K562 (cell line): ENCODE measurements around the gene SFXN3. TPM values are rescaled to one million over a fixed set of nuclear protein-coding genes. Genes with fewer than 3 reads are reported as not detected.
A peak's percentile ranks its signal among the peaks of the same experiment; 100 is the strongest.

Experiments used
- CBFA2T3 ChIP-seq: fragments of 450-650 bp; IDR thresholded peaks from 2 replicates; pipeline ENCODE4 v1.6.1; 2017
- ETV5 ChIP-seq: sonication (generic); formaldehyde crosslinking; IDR thresholded peaks from 2 replicates; pipeline ENCODE4 v1.4.0; 2020; ENCODE audit warnings: low read depth, mild to moderate bottlenecking, missing genetic modification reagents
- FOXK1 ChIP-seq: sonication (generic); formaldehyde crosslinking; IDR thresholded peaks from 2 replicates; pipeline ENCODE4 v1.8.0; 2022; ENCODE audit warnings: missing genetic modification reagents, mild to moderate bottlenecking, borderline replicate concordance
- KDM1A ChIP-seq, 2 experiments: fragments of 450-650 bp; IDR thresholded peaks; 2 replicates each; pipeline ENCODE4 v1.6.1; 2016; ENCODE audit warnings: mild to moderate bottlenecking in 2 of 2
- MTA3 ChIP-seq: fragments of 450-650 bp; formaldehyde crosslinking; IDR thresholded peaks from 2 replicates; pipeline ENCODE4 v1.6.1; 2017; ENCODE audit warnings: mild to moderate bottlenecking, borderline replicate concordance
- NONO ChIP-seq, 2 experiments: fragments of 200-400 bp in 1 of 2; fragments of 450-650 bp in 1 of 2; formaldehyde crosslinking in 1 of 2; IDR thresholded peaks; 2 replicates each; pipeline ENCODE4 v1.6.1; 2017; ENCODE audit warnings: low read depth in 2 of 2, mild to moderate bottlenecking in 2 of 2, moderate library complexity in 2 of 2, low read length in 1 of 2
- polyA plus RNA-seq, 8 experiments: library from polyadenylated mRNA; depleted of rRNA in 4 of 8; stranded (reverse) in 5 of 8; unstranded in 3 of 8; fragments of >200 nt; fragmentation: Nextera tagmentation in 2 of 8; fragmentation: Illumina TruSeq in 1 of 8; extraction: Ambion mirVana in 2 of 8; extraction: Trizol in 1 of 8; gene quantifications; 2 replicates each; pipeline versions ENCODE4 v1.2.1 to v1.2.3, GENCODE V29; 2011 to 2014; ENCODE audit warnings: inconsistent platforms in 1 of 8, missing spikeins in 1 of 8
- total RNA-seq, 7 experiments: library from RNA; depleted of rRNA in 6 of 7; stranded (reverse); fragments of >200 nt in 6 of 7; fragmentation: Illumina TruSeq in 2 of 7; extraction: Trizol in 2 of 7; gene quantifications; 2 replicates each; pipeline versions ENCODE4 v1.2.1 to v1.2.3, GENCODE V29; 2011 to 2021; ENCODE audit warnings: low replicate concordance in 1 of 7
- TF ChIP-seq, protein P1 (sequence below): fragments of 250-450 bp; sonication (Bioruptor Pico); IDR thresholded peaks from 2 replicates; pipeline ENCODE4 v1.4.0; 2020
- TF ChIP-seq, protein P2 (sequence below), 2 experiments: fragments of 450-650 bp in 1 of 2; sonication (generic) in 1 of 2; formaldehyde crosslinking in 1 of 2; IDR thresholded peaks in 1 of 2; conservative IDR thresholded peaks in 1 of 2; 2 replicates each; pipeline versions ENCODE4 v1.6.1 to v1.8.1; 2016 to 2023; ENCODE audit warnings: mild to moderate bottlenecking in 2 of 2, moderate library complexity in 2 of 2, inconsistent platforms in 1 of 2, missing genetic modification reagents in 1 of 2
- TF ChIP-seq, protein P3 (sequence below): sonication (generic); formaldehyde crosslinking; IDR thresholded peaks from 2 replicates; pipeline ENCODE4 v1.8.0; 2022; ENCODE audit warnings: mild to moderate bottlenecking, low read depth, missing genetic modification reagents
- TF ChIP-seq, protein P4 (sequence below): sonication (generic); formaldehyde crosslinking; IDR thresholded peaks from 2 replicates; pipeline ENCODE4 v1.8.0; 2023; ENCODE audit warnings: mild to moderate bottlenecking, missing genetic modification reagents
- TF ChIP-seq, protein P5 (sequence below): fragments of 200-800 bp; sonication (Bioruptor generic); IDR thresholded peaks from 2 replicates; pipeline ENCODE4 v1.6.1; 2017; ENCODE audit warnings: missing genetic modification characterization, missing compliant biosample characterization

Gene SFXN3
- total and polyA plus RNA-seq, 9 of the 15 experiments (the other 6 are each of a cell fraction or from before 2014, with no cell fraction given): 0.24 to 4.6 (median 0.86) TPM

DNA sequence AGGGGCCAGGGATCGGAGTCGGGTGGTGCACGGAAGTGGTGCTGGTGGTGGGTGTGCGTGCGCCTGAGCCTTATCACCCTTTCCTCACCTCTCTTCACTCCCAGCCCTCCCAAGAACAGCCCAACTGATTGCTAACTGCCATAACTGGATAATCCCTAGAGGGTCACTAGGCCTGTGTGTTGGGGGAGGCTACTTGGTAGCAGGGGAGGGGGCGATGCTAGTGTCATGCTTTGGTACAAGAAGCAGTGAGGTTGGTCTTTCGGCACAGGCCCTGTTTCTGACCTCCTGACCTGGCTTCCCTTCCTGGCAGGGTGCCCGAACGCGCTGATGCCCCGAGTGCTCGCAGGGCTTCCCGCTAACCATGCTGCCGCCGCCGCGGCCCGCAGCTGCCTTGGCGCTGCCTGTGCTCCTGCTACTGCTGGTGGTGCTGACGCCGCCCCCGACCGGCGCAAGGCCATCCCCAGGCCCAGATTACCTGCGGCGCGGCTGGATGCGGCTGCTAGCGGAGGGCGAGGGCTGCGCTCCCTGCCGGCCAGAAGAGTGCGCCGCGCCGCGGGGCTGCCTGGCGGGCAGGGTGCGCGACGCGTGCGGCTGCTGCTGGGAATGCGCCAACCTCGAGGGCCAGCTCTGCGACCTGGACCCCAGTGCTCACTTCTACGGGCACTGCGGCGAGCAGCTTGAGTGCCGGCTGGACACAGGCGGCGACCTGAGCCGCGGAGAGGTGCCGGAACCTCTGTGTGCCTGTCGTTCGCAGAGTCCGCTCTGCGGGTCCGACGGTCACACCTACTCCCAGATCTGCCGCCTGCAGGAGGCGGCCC is 31.4 kb downstream of the SFXN3 start (continued):
- TF ChIP-seq, protein P1, sequence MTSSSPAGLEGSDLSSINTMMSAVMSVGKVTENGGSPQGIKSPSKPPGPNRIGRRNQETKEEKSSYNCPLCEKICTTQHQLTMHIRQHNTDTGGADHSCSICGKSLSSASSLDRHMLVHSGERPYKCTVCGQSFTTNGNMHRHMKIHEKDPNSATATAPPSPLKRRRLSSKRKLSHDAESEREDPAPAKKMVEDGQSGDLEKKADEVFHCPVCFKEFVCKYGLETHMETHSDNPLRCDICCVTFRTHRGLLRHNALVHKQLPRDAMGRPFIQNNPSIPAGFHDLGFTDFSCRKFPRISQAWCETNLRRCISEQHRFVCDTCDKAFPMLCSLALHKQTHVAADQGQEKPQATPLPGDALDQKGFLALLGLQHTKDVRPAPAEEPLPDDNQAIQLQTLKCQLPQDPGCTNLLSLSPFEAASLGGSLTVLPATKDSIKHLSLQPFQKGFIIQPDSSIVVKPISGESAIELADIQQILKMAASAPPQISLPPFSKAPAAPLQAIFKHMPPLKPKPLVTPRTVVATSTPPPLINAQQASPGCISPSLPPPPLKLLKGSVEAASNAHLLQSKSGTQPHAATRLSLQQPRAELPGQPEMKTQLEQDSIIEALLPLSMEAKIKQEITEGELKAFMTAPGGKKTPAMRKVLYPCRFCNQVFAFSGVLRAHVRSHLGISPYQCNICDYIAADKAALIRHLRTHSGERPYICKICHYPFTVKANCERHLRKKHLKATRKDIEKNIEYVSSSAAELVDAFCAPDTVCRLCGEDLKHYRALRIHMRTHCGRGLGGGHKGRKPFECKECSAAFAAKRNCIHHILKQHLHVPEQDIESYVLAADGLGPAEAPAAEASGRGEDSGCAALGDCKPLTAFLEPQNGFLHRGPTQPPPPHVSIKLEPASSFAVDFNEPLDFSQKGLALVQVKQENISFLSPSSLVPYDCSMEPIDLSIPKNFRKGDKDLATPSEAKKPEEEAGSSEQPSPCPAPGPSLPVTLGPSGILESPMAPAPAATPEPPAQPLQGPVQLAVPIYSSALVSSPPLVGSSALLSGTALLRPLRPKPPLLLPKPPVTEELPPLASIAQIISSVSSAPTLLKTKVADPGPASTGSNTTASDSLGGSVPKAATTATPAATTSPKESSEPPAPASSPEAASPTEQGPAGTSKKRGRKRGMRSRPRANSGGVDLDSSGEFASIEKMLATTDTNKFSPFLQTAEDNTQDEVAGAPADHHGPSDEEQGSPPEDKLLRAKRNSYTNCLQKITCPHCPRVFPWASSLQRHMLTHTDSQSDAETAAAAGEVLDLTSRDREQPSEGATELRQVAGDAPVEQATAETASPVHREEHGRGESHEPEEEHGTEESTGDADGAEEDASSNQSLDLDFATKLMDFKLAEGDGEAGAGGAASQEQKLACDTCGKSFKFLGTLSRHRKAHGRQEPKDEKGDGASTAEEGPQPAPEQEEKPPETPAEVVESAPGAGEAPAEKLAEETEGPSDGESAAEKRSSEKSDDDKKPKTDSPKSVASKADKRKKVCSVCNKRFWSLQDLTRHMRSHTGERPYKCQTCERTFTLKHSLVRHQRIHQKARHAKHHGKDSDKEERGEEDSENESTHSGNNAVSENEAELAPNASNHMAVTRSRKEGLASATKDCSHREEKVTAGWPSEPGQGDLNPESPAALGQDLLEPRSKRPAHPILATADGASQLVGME (CRISPR knock-in tag): 0 out of 2 replicates have a peak, but pooled peaks have one; percentile 20
- TF ChIP-seq MTA3 (peak; percentile 77), NONO (IDR thresholded peaks at IDR 0.05; ENCODE audit: low read depth in 2 of 2, low read length in 1 of 2) (peak; percentile 27 to 60; a peak in 2 of 4 replicates), KDM1A (IDR thresholded peaks at IDR 0.05) (peak in 1 of 2 experiments; percentile 60; a peak in 2 of 4 replicates), FOXK1 (CRISPR knock-in tag) (0 out of 2 replicates have a peak, but pooled peaks have one; percentile 72), CBFA2T3 (peak; percentile 64), ETV5 (CRISPR knock-in tag) (peak; percentile 42; the same call in 1 of the 2 replicates)
- TF ChIP-seq, protein P2, sequence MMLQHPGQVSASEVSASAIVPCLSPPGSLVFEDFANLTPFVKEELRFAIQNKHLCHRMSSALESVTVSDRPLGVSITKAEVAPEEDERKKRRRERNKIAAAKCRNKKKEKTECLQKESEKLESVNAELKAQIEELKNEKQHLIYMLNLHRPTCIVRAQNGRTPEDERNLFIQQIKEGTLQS (IDR thresholded peaks at IDR 0.05): no peak
- TF ChIP-seq, protein P2 (CRISPR knock-in tag; conservative IDR thresholded peaks at IDR 0.05): no peak
- TF ChIP-seq, protein P3, sequence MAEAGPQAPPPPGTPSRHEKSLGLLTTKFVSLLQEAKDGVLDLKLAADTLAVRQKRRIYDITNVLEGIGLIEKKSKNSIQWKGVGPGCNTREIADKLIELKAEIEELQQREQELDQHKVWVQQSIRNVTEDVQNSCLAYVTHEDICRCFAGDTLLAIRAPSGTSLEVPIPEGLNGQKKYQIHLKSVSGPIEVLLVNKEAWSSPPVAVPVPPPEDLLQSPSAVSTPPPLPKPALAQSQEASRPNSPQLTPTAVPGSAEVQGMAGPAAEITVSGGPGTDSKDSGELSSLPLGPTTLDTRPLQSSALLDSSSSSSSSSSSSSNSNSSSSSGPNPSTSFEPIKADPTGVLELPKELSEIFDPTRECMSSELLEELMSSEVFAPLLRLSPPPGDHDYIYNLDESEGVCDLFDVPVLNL: peak; percentile 54; the same call in 1 of the 2 replicates
- TF ChIP-seq, protein P4, sequence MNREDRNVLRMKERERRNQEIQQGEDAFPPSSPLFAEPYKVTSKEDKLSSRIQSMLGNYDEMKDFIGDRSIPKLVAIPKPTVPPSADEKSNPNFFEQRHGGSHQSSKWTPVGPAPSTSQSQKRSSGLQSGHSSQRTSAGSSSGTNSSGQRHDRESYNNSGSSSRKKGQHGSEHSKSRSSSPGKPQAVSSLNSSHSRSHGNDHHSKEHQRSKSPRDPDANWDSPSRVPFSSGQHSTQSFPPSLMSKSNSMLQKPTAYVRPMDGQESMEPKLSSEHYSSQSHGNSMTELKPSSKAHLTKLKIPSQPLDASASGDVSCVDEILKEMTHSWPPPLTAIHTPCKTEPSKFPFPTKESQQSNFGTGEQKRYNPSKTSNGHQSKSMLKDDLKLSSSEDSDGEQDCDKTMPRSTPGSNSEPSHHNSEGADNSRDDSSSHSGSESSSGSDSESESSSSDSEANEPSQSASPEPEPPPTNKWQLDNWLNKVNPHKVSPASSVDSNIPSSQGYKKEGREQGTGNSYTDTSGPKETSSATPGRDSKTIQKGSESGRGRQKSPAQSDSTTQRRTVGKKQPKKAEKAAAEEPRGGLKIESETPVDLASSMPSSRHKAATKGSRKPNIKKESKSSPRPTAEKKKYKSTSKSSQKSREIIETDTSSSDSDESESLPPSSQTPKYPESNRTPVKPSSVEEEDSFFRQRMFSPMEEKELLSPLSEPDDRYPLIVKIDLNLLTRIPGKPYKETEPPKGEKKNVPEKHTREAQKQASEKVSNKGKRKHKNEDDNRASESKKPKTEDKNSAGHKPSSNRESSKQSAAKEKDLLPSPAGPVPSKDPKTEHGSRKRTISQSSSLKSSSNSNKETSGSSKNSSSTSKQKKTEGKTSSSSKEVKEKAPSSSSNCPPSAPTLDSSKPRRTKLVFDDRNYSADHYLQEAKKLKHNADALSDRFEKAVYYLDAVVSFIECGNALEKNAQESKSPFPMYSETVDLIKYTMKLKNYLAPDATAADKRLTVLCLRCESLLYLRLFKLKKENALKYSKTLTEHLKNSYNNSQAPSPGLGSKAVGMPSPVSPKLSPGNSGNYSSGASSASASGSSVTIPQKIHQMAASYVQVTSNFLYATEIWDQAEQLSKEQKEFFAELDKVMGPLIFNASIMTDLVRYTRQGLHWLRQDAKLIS (CRISPR knock-in tag): 0 out of 2 replicates have a peak, but pooled peaks have one; percentile 29
- TF ChIP-seq, protein P5, sequence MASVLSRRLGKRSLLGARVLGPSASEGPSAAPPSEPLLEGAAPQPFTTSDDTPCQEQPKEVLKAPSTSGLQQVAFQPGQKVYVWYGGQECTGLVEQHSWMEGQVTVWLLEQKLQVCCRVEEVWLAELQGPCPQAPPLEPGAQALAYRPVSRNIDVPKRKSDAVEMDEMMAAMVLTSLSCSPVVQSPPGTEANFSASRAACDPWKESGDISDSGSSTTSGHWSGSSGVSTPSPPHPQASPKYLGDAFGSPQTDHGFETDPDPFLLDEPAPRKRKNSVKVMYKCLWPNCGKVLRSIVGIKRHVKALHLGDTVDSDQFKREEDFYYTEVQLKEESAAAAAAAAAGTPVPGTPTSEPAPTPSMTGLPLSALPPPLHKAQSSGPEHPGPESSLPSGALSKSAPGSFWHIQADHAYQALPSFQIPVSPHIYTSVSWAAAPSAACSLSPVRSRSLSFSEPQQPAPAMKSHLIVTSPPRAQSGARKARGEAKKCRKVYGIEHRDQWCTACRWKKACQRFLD (CRISPR knock-in tag): peak; percentile 59
